ENCODE data around the gene LNP1.

- no peak for TF ChIP-seq POLR2A (IDR thresholded peaks at IDR 0.05; ENCODE audit: low read length)
- no peak for TF ChIP-seq GATA1 (IDR thresholded peaks at IDR 0.05; ENCODE audit: low read depth, low read length)
These were observed 35.6 kb downstream of the LNP1 start for GRCh38 chr3:100436951-100437350.

Measured in erythroblast (primary cell).